OCI-LY3 (cell line): ENCODE measurements around the gene BANK1.

Source experiments
- EZH2phosphoT487 ChIP-seq: fragments of 200-600 bp; shearing (Covaris generic); IDR thresholded peaks from 2 replicates; pipeline ENCODE4 v1.6.1; 2018; ENCODE audit warnings: antibody characterized with exemption, mixed run types, low read depth
- TF ChIP-seq, protein P1 (sequence below): fragments of 200-600, 300-600 bp; sonication (generic); IDR thresholded peaks from 2 replicates; pipeline ENCODE4 v1.5.1; 2014; ENCODE audit warnings: antibody characterized with exemption, low read length, low read depth

DNA sequence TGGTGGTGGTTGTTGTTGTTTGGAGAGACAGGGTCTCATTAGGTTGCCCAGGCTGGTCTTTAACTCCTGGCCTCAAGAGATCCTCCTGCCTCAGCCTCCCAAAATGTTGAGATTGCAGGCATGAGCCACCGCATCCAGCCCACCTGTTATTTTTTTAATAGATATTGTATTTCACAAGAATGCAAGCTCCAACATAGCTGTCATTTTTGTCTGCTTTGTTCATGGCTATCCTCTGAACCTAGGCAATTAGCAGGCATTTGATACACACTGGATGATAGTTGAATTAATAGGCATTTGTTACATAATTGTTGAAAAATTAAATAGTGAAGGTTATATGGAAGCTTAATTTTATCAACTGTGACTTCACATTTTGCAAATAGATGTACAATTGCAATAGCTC lies 64.7 kb downstream of the BANK1 start:
- TF ChIP-seq, protein P1, sequence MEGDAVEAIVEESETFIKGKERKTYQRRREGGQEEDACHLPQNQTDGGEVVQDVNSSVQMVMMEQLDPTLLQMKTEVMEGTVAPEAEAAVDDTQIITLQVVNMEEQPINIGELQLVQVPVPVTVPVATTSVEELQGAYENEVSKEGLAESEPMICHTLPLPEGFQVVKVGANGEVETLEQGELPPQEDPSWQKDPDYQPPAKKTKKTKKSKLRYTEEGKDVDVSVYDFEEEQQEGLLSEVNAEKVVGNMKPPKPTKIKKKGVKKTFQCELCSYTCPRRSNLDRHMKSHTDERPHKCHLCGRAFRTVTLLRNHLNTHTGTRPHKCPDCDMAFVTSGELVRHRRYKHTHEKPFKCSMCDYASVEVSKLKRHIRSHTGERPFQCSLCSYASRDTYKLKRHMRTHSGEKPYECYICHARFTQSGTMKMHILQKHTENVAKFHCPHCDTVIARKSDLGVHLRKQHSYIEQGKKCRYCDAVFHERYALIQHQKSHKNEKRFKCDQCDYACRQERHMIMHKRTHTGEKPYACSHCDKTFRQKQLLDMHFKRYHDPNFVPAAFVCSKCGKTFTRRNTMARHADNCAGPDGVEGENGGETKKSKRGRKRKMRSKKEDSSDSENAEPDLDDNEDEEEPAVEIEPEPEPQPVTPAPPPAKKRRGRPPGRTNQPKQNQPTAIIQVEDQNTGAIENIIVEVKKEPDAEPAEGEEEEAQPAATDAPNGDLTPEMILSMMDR, result no peak
- TF ChIP-seq EZH2phosphoT487, result no peak
